ENCODE measurements around the gene HRK.

Gene HRK

GRCh38 chr12:116918464-116918863 lies 37.2 kb upstream of the HRK start:
- Mint-ChIP-seq H3K4me1 (peaks cover 9% of the 10 kb centered on the region), H3K9me3 (no peaks in the 10 kb centered on the region), H3K4me3 (no peak overlapping the region), H3K27me3 (ENCODE audit: low read depth, poor library complexity) (no peaks in the 10 kb centered on the region), H3K36me3 (ENCODE audit: low read depth) (peaks cover 52% of the 10 kb centered on the region), H3K27ac (no peak overlapping the region)
- TF ChIP-seq, protein P1, sequence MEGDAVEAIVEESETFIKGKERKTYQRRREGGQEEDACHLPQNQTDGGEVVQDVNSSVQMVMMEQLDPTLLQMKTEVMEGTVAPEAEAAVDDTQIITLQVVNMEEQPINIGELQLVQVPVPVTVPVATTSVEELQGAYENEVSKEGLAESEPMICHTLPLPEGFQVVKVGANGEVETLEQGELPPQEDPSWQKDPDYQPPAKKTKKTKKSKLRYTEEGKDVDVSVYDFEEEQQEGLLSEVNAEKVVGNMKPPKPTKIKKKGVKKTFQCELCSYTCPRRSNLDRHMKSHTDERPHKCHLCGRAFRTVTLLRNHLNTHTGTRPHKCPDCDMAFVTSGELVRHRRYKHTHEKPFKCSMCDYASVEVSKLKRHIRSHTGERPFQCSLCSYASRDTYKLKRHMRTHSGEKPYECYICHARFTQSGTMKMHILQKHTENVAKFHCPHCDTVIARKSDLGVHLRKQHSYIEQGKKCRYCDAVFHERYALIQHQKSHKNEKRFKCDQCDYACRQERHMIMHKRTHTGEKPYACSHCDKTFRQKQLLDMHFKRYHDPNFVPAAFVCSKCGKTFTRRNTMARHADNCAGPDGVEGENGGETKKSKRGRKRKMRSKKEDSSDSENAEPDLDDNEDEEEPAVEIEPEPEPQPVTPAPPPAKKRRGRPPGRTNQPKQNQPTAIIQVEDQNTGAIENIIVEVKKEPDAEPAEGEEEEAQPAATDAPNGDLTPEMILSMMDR (IDR thresholded peaks at IDR 0.05): no peak
- no peak for DNase-seq

DNA sequence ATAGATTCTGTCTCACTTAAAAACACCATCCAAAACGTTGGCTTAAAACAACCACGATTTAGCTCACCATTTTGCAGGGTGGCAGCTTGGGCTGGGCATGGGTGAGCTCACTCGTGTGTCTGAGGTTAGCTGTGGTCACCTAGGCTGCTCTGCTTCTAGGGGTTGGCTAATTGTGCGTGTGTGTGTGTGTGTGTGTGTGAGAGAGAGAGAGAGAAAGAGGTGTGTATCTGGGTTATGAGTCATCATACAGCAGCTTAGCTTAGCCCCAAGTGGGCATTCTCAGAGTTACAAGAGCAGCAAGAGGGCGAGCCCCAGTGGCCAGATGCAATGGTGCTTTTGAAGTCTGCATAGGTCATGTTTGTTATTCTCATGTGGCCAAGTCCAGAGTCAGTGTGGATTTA lies 35.5 kb upstream of the HRK start:
- H3K9me3 Mint-ChIP-seq: no peaks in the 10 kb centered on the region
- H3K27me3 Mint-ChIP-seq (ENCODE audit: low read depth, poor library complexity): no peaks in the 10 kb centered on the region
- no peak overlapping the region for H3K27ac Mint-ChIP-seq
- peaks cover 16% of the 10 kb centered on the region for H3K4me1 Mint-ChIP-seq
- TF ChIP-seq, protein P1 (IDR thresholded peaks at IDR 0.05): no peak
- peaks cover 47% of the 10 kb centered on the region for H3K36me3 Mint-ChIP-seq (ENCODE audit: low read depth)
- no peak for DNase-seq
- H3K4me3 Mint-ChIP-seq: no peak overlapping the region

- no peak for DNase-seq
- Mint-ChIP-seq H3K27ac (no peak overlapping the region), H3K36me3 (ENCODE audit: low read depth) (peaks cover 44% of the 10 kb centered on the region), H3K4me1 (peaks cover 21% of the 10 kb centered on the region), H3K4me3 (no peak overlapping the region), H3K27me3 (ENCODE audit: low read depth, poor library complexity) (no peaks in the 10 kb centered on the region), H3K9me3 (no peaks in the 10 kb centered on the region)
- TF ChIP-seq, protein P1 (IDR thresholded peaks at IDR 0.05): no peak
These were observed 34.9 kb upstream of the HRK start for GRCh38 chr12:116916122-116916521.

DNA sequence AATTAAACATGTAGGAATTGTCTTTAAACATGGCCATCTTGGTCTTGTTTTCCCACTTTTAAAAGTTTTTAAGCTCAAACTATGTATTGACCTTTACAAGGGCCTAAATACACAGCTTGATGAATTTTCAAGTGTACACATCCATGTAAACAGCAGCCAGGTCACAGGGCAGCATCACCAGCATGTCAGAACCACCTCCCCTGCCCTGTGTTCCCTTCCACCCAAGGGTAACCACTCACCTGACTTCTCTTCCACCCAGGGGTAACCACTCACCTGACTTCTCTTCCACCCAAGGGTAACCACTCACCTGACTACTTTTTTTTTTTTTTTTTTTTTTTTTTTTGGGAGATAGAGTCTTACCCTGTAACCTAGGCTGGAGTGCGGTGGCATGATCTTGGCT lies 34.1 kb upstream of the HRK start:
- Mint-ChIP-seq H3K4me1 (peaks cover 25% of the 10 kb centered on the region), H3K4me3 (no peak overlapping the region), H3K27me3 (ENCODE audit: low read depth, poor library complexity) (no peaks in the 10 kb centered on the region), H3K9me3 (peaks cover 3% of the 10 kb centered on the region), H3K36me3 (ENCODE audit: low read depth) (peaks cover 39% of the 10 kb centered on the region), H3K27ac (no peak overlapping the region)
- no peak for DNase-seq
- TF ChIP-seq, protein P1 (IDR thresholded peaks at IDR 0.05): no peak

DNA sequence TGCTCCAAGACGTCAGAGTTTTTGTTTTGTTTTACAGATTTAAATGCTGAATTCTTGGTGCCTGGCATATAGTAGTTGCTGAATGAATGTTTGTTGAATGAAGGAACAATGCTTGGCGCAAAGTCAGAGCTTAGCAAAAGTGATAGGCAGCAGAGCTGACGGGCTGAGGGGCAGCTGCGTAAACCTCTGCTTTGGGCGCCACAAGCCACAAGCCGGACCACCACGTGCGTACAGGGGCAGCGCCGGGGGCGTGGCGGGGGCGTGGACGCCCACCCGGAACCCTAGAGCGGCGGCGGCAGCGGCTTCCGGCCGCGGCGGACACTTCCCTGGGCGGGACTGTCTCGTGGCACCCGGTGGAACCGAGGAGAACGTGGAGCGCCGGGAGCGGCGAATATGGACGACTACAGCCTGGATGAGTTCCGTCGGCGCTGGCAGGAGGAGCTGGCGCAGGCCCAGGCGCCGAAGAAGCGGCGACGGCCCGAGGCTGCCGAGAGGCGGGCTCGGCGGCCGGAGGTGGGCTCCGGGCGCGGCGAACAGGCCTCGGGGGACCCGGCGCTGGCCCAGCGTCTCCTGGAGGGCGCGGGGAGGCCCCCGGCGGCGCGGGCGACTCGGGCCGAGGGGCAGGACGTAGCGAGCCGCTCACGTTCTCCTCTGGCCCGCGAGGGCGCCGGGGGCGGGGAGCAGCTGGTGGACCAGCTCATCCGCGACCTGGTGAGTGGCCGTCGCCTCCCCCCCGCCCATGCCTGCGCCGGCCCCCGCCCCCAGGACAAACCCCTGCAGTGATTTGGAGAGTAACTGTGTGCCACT lies 29.6 kb upstream of the HRK start, which contains the start of gene FBXW8:
Gene FBXW8, plus strand, starts transcription at position 306 of the 807 bp plus-strand sequence. Its CDS starts 88 bp downstream, at position 394.
- Mint-ChIP-seq H3K4me3 (peak within 1 kb of the TSS; percentile 88), H3K27me3 (ENCODE audit: low read depth, poor library complexity) (peaks cover 26% of the 10 kb centered on the region)

More for the DNA sequence above, 29.6 kb upstream of the HRK start, which contains the start of gene FBXW8:
- Mint-ChIP-seq H3K36me3 (ENCODE audit: low read depth) (peaks cover 24% of the 10 kb centered on the region), H3K9me3 (peaks cover 8% of the 10 kb centered on the region), H3K27ac (peak within 1 kb of the TSS; percentile 79), H3K4me1 (peaks cover 18% of the 10 kb centered on the region)
- DNase-seq: peak; percentile 81
- TF ChIP-seq, protein P1 (IDR thresholded peaks at IDR 0.05): no peak
